KMS-11 (cell line): ENCODE data around the gene ERI3.
A peak's percentile ranks its signal among the peaks of the same experiment; 100 is the strongest.

Source experiments
- H2AFZ ChIP-seq: fragments of 200-600 bp; sonication (generic); 2 replicates; pipeline ENCODE4 v1.6.1; 2016; ENCODE audit warnings: antibody characterized with exemption, mixed run types, low read depth
- H3K27ac ChIP-seq: fragments of 200-600 bp; sonication (generic); 2 replicates; pipeline ENCODE4 v1.6.1; 2016; ENCODE audit warnings: mild to moderate bottlenecking, mixed run types
- H3K27me3 ChIP-seq: fragments of 200-600 bp; sonication (generic); 2 replicates; pipeline ENCODE4 v1.6.1; 2017; ENCODE audit warnings: mild to moderate bottlenecking, low read depth, mixed run types, moderate library complexity; ENCODE audit not compliant: insufficient read depth
- H3K36me3 ChIP-seq: fragments of 200-600 bp; sonication (generic); 2 replicates; pipeline ENCODE4 v1.6.1; 2017; ENCODE audit warnings: mild to moderate bottlenecking, mixed run types; ENCODE audit not compliant: insufficient read depth
- H3K4me1 ChIP-seq: fragments of 200-600 bp; sonication (generic); 2 replicates; pipeline ENCODE4 v1.6.1; 2016; ENCODE audit warnings: mild to moderate bottlenecking, low read depth, mixed run types; ENCODE audit not compliant: poor library complexity, severe bottlenecking
- H3K4me2 ChIP-seq: fragments of 200-600 bp; sonication (generic); 2 replicates; pipeline ENCODE4 v1.7.0; 2016; ENCODE audit warnings: mild to moderate bottlenecking, mixed run types
- H3K4me3 ChIP-seq: fragments of 200-600 bp; sonication (generic); IDR thresholded peaks from 2 replicates; pipeline ENCODE4 v1.6.1; 2017; ENCODE audit warnings: low read depth, low read length, mixed read lengths; ENCODE audit not compliant: insufficient read depth
- H3K79me2 ChIP-seq: fragments of 200-600 bp; sonication (generic); 2 replicates; pipeline ENCODE4 v1.6.1; 2016; ENCODE audit warnings: low read depth, mixed run types; ENCODE audit not compliant: insufficient read depth
- H3K9ac ChIP-seq: fragments of 200-600 bp; sonication (generic); 2 replicates; pipeline ENCODE4 v1.6.1; 2016; ENCODE audit warnings: mild to moderate bottlenecking, mixed run types
- H4K20me1 ChIP-seq: fragments of 200-600 bp; sonication (generic); 2 replicates; pipeline ENCODE4 v1.6.1; 2016; ENCODE audit warnings: mild to moderate bottlenecking, mixed run types; ENCODE audit not compliant: insufficient read depth
- CTCF ChIP-seq: fragments of 200-600 bp; sonication (generic); conservative IDR thresholded peaks from 2 replicates; pipeline ENCODE4 v1.6.1; 2017; ENCODE audit warnings: low read depth, mild to moderate bottlenecking, antibody characterized with exemption, low read length, moderate library complexity, mixed read lengths

The ERI3 gene

GRCh38 chr1:44354268-44354839 lies 703 bp downstream of the ERI3 start:
- peaks cover 24% of the 10 kb centered on the region; the same call in 1 of the 2 replicates for H3K79me2 ChIP-seq
- peak overlapping the region; percentile 35 for H3K27ac ChIP-seq
- peaks cover 16% of the 10 kb centered on the region for H3K4me1 ChIP-seq
- H3K4me3 ChIP-seq = peak overlapping the region; percentile 50
- H3K9ac ChIP-seq = peak overlapping the region; percentile 73
- H3K4me2 ChIP-seq = peak overlapping the region; percentile 98
- H4K20me1 ChIP-seq = no peaks in the 10 kb centered on the region
- TF ChIP-seq CTCF = no peak
- H3K27me3 ChIP-seq = no peaks in the 10 kb centered on the region
- peak overlapping the region; percentile 100; the same call in 1 of the 2 replicates for H2AFZ ChIP-seq
- H3K36me3 ChIP-seq = no peaks in the 10 kb centered on the region

GRCh38 chr1:44353604-44354003 lies 1.5 kb downstream of the ERI3 start:
- H2AFZ ChIP-seq = no peak overlapping the region
- TF ChIP-seq CTCF = no peak
- H3K9ac ChIP-seq = no peak overlapping the region
- H3K4me1 ChIP-seq = peaks cover 16% of the 10 kb centered on the region
- H3K4me3 ChIP-seq = no peak overlapping the region
- no peaks in the 10 kb centered on the region for H3K36me3 ChIP-seq
- no peak overlapping the region for H3K27ac ChIP-seq
- H3K27me3 ChIP-seq = no peaks in the 10 kb centered on the region
- peak overlapping the region; percentile 98; the same call in 1 of the 2 replicates for H3K4me2 ChIP-seq
- H4K20me1 ChIP-seq = no peaks in the 10 kb centered on the region
- H3K79me2 ChIP-seq = peaks cover 24% of the 10 kb centered on the region; the same call in 1 of the 2 replicates

- Histone ChIP-seq H3K27me3 (no peaks in the 10 kb centered on the region), H2AFZ (no peak overlapping the region), H3K4me3 (no peak overlapping the region), H3K79me2 (peaks cover 24% of the 10 kb centered on the region; the same call in 1 of the 2 replicates), H3K9ac (no peak overlapping the region), H3K27ac (no peak overlapping the region), H4K20me1 (no peaks in the 10 kb centered on the region), H3K36me3 (no peaks in the 10 kb centered on the region), H3K4me1 (peaks cover 16% of the 10 kb centered on the region), H3K4me2 (no peak overlapping the region)
- no peak for TF ChIP-seq CTCF
These were observed 3.8 kb downstream of the ERI3 start for GRCh38 chr1:44351289-44351688.

- Histone ChIP-seq H2AFZ (no peak overlapping the region), H3K36me3 (no peaks in the 10 kb centered on the region), H3K27me3 (no peaks in the 10 kb centered on the region), H4K20me1 (no peaks in the 10 kb centered on the region), H3K79me2 (peaks cover 9% of the 10 kb centered on the region; the same call in 1 of the 2 replicates), H3K4me1 (no peaks in the 10 kb centered on the region), H3K4me2 (no peak overlapping the region), H3K4me3 (no peak overlapping the region), H3K9ac (no peak overlapping the region), H3K27ac (no peak overlapping the region)
- TF ChIP-seq CTCF = no peak
These were observed 7.0 kb downstream of the ERI3 start for GRCh38 chr1:44348061-44348485.
